Activated naive CD8-positive, alpha-beta T cell (primary cell): ENCODE measurements around the gene ZNF70.

ENCODE experiments used
- H3K27ac Mint-ChIP-seq: one replicate; pipeline ENCODE4 v1.8.0; 2021; ENCODE audit warnings: mixed read lengths
- H3K27me3 Mint-ChIP-seq: one replicate; pipeline ENCODE4 v1.8.0; 2021; ENCODE audit warnings: mixed read lengths
- H3K36me3 Mint-ChIP-seq: one replicate; pipeline ENCODE4 v1.8.0; 2021; ENCODE audit warnings: mixed read lengths
- H3K4me1 Mint-ChIP-seq: one replicate; pipeline ENCODE4 v1.8.0; 2021; ENCODE audit warnings: low read depth, mixed read lengths
- H3K4me3 Mint-ChIP-seq: one replicate; pipeline ENCODE4 v1.8.0; 2021; ENCODE audit warnings: mild to moderate bottlenecking, mixed read lengths
- H3K9me3 Mint-ChIP-seq: one replicate; pipeline ENCODE4 v1.8.0; 2021; ENCODE audit warnings: low read depth, mixed read lengths

The ZNF70 gene

DNA sequence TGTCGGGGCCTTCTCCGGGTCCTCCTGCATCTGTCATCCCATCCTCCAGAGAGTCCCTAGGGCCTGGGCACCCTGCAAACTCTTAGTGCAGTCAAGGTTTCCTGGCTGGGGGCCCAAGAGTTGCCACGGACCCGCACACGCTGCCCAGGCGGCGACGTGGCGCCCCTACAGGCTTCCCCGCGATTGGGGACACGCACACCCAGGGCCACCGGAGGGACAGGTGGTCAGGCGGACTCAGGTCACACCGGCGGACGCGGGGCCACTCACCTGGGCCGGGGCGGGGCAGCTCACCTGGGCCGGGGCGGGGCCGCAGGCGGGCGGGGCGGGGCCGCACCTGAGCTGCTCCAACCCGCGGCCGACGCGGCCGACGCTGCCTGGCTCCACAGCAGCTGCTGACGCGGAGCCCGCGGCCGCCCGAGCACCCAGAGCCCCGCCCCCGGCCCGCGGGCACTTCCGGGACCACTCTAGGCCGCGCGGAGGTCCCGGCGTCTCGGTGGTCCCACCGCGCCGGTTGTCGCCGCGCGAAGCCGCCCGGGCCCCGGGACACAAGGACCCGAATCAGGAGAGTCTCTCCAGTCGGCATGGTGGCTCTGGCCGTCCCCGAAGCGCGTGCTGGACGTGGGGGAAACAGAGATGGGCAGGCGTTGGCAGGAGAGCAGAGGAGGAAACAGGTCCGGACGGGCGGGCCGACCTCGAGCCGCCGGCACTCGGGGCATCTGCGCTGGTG is at the start of gene ZNF70:
TSS of gene ZNF70 (minus strand) at position 399 of the 727 bp plus-strand sequence. CDS start 5,972 bp downstream, outside the sequence.
- H3K36me3 Mint-ChIP-seq = no peaks in the 10 kb centered on the region
- H3K4me3 Mint-ChIP-seq = peak within 1 kb of the TSS; percentile 85
- peaks cover 8% of the 10 kb centered on the region for H3K4me1 Mint-ChIP-seq
- H3K9me3 Mint-ChIP-seq = no peaks in the 10 kb centered on the region
- peak within 1 kb of the TSS; percentile 72 for H3K27ac Mint-ChIP-seq
- H3K27me3 Mint-ChIP-seq = no peaks in the 10 kb centered on the region

GRCh38 chr22:23796461-23796860 is 45.5 kb upstream of the ZNF70 start:
- Mint-ChIP-seq H3K27me3 (no peaks in the 10 kb centered on the region), H3K9me3 (no peaks in the 10 kb centered on the region), H3K27ac (no peak overlapping the region), H3K4me3 (no peak overlapping the region), H3K4me1 (peaks cover 14% of the 10 kb centered on the region), H3K36me3 (no peaks in the 10 kb centered on the region)

- Mint-ChIP-seq H3K4me3 (no peak overlapping the region), H3K27me3 (no peaks in the 10 kb centered on the region), H3K9me3 (no peaks in the 10 kb centered on the region), H3K27ac (no peak overlapping the region), H3K4me1 (peaks cover 28% of the 10 kb centered on the region), H3K36me3 (no peaks in the 10 kb centered on the region)
Measured at GRCh38 chr22:23793326-23793725, 42.4 kb upstream of the ZNF70 start.

DNA sequence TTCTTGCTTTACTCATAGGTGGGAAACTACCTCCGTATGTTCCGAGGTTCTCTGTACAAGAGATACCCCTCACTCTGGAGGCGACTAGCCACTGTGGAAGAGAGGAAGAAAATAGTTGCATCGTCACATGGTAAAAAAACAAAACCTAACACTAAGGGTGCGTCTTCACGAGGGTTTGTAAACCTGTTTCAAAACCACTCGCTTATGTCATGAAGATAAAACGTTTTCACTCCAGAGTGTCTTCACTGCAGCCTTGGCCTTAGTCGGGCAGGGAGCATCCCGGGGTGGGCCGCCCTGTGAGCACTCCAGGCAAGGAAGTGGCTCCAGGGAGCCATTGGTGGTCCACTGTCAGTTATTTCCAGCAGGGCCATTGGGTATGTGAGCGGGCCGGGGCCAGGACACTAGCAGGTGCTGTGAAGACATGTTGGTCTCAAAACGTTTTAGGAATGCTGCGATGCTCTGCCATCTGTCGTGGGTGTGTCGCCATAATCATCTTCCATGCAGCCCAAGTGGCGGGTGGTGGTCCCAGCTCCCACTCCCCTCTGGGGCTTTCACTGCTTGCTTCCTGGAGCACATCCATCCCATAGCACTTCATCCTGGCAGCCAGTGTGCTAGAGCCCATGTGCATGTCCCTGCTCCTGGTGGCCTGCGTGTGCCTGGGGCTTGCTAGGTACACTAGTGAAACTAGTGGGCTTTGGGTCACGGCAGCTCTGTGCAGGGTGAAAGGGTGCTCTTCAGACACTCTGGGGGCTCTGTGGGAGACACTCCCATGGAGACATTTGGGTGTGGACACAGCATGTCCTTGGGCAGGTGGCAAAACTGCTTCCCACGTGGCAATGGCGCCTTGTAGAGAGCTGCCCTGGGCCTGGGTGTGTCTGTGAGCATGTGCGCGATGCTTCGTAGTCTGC is 41.1 kb upstream of the ZNF70 start:
- Mint-ChIP-seq H3K4me3 (no peak overlapping the region), H3K4me1 (peaks cover 36% of the 10 kb centered on the region), H3K27ac (no peak overlapping the region), H3K9me3 (no peaks in the 10 kb centered on the region), H3K27me3 (no peaks in the 10 kb centered on the region), H3K36me3 (no peaks in the 10 kb centered on the region)

- Mint-ChIP-seq H3K9me3 (no peaks in the 10 kb centered on the region), H3K4me1 (peaks cover 43% of the 10 kb centered on the region), H3K27ac (no peak overlapping the region), H3K36me3 (no peaks in the 10 kb centered on the region), H3K4me3 (no peak overlapping the region), H3K27me3 (no peaks in the 10 kb centered on the region)
Measured at GRCh38 chr22:23790819-23791737, 40.2 kb upstream of the ZNF70 start.

- H3K27me3 Mint-ChIP-seq = no peaks in the 10 kb centered on the region
- H3K36me3 Mint-ChIP-seq = no peaks in the 10 kb centered on the region
- H3K4me1 Mint-ChIP-seq = peaks cover 46% of the 10 kb centered on the region
- no peak overlapping the region for H3K27ac Mint-ChIP-seq
- no peaks in the 10 kb centered on the region for H3K9me3 Mint-ChIP-seq
- H3K4me3 Mint-ChIP-seq = peak overlapping the region; percentile 27
Measured at GRCh38 chr22:23789638-23790037, 38.7 kb upstream of the ZNF70 start.

DNA sequence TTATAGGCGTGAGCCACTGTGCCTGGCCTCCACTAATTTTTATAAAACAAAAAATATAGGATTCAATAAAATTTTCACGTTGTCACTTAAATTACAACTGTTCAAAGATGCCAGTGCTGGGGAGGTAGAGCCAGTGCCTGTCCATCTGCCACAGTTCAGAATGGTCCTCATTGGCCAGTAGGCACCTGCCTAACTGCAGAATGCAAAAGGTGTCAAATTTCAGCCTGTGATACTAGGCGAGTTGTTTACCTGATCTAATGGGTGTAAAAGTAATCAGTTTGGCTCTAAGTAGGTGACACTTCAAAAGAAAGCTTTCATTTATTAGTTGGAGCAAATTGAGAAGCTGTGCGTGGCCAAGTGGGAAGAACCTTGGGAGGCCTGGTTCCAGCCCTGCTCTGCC is 38.2 kb upstream of the ZNF70 start:
- peak overlapping the region; percentile 23 for H3K4me3 Mint-ChIP-seq
- peaks cover 52% of the 10 kb centered on the region for H3K4me1 Mint-ChIP-seq
- no peaks in the 10 kb centered on the region for H3K36me3 Mint-ChIP-seq
- no peaks in the 10 kb centered on the region for H3K9me3 Mint-ChIP-seq
- H3K27ac Mint-ChIP-seq = no peak overlapping the region
- H3K27me3 Mint-ChIP-seq = no peaks in the 10 kb centered on the region

DNA sequence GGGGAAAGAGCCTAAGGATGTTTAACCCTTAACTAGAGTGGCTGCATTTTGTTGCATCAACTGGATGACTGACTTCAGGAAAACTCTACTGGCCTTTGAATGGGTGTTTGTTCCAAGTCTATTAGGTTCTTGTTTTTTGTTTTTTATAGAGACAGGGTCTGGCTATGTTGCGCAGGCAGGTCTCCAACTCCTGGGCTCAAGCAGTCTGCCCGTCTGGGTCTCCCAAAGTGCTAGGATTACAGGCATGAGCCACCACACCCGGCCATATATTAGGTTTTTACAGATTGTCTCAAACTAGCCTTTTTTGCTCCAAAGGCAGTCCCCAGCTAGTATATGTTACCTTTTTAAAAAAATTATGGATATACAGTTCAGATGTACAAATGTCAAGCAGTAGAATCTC is 37.0 kb upstream of the ZNF70 start:
- Mint-ChIP-seq H3K27ac (peak overlapping the region; percentile 86), H3K9me3 (no peaks in the 10 kb centered on the region), H3K4me3 (peak overlapping the region; percentile 93), H3K4me1 (peaks cover 54% of the 10 kb centered on the region), H3K27me3 (no peaks in the 10 kb centered on the region), H3K36me3 (no peaks in the 10 kb centered on the region)

GRCh38 chr22:23787600-23787896 is 36.6 kb upstream of the ZNF70 start:
- H3K27ac Mint-ChIP-seq = peak overlapping the region; percentile 86
- H3K4me1 Mint-ChIP-seq = peaks cover 51% of the 10 kb centered on the region
- no peaks in the 10 kb centered on the region for H3K36me3 Mint-ChIP-seq
- H3K27me3 Mint-ChIP-seq = no peaks in the 10 kb centered on the region
- peak overlapping the region; percentile 93 for H3K4me3 Mint-ChIP-seq
- no peaks in the 10 kb centered on the region for H3K9me3 Mint-ChIP-seq

DNA sequence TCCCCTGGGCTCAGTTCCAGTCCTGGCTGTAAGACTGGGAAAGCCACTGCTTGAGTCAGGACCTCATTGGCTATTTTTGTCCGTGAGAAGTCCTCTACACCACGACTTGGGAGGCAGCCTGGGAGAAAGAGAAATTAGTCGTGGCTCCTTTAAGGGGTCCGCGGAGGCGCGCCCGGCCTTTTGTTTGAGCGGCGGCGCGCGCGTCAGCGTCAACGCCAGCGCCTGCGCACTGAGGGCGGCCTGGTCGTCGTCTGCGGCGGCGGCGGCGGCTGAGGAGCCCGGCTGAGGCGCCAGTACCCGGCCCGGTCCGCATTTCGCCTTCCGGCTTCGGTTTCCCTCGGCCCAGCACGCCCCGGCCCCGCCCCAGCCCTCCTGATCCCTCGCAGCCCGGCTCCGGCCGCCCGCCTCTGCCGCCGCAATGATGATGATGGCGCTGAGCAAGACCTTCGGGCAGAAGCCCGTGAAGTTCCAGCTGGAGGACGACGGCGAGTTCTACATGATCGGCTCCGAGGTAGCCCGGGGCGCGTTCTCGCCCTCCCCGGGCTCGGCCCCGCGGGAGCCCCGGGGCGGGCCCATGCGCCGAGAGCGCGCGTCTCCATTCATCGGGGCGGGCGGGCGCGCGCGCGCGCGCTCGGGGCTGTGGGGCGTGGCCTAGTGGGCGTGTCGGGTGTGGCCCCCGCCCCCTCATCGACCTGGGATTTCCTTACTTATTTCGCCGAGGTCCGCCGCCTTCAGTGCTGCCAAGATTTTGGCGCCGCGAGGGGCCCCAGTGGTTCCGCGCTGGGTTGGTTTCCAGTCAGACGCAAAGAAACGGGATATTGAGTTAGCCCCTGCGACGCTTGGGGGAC is 36.1 kb upstream of the ZNF70 start, which contains the start of gene SMARCB1:
TSS of gene SMARCB1 (plus strand) at position 215 of the 848 bp plus-strand sequence. CDS start at position 419, 204 bp downstream.
- no peaks in the 10 kb centered on the region for H3K36me3 Mint-ChIP-seq
- peak within 1 kb of the TSS; percentile 93 for H3K4me3 Mint-ChIP-seq
- no peaks in the 10 kb centered on the region for H3K27me3 Mint-ChIP-seq
- H3K4me1 Mint-ChIP-seq = peaks cover 45% of the 10 kb centered on the region
- peak within 1 kb of the TSS; percentile 93 for H3K27ac Mint-ChIP-seq
- H3K9me3 Mint-ChIP-seq = no peaks in the 10 kb centered on the region

DNA sequence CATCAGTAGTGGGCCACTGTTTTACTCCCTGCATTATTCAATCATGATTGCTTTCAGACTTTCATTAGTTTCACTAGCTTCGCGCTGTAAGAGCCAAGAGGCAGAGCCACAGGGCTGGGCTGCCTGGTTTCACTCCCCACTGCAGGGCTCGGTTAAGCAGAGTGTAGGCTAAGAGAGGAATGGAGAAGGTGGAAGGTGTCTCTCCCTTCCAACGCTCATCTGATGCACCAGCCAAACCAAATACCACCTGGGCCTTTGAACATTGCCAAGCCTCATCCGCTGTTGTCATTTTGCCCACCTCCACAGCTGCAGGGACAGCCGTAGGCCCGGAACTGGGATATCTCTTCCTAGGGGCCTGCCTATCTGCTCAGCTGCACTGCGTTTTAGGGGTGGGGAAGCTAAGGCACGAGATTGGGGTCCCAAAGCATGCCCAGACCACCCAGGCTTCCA is 35.4 kb upstream of the ZNF70 start:
- peaks cover 41% of the 10 kb centered on the region for H3K4me1 Mint-ChIP-seq

GRCh38 chr22:23784215-23784732 is 33.4 kb upstream of the ZNF70 start:
- Mint-ChIP-seq H3K4me1 (peaks cover 33% of the 10 kb centered on the region), H3K27me3 (no peaks in the 10 kb centered on the region), H3K36me3 (no peaks in the 10 kb centered on the region), H3K4me3 (no peak overlapping the region), H3K9me3 (no peaks in the 10 kb centered on the region), H3K27ac (peak overlapping the region; percentile 22)

More for the DNA sequence above, 35.4 kb upstream of the ZNF70 start:
- H3K36me3 Mint-ChIP-seq = no peaks in the 10 kb centered on the region
- peak overlapping the region; percentile 93 for H3K27ac Mint-ChIP-seq
- H3K9me3 Mint-ChIP-seq = no peaks in the 10 kb centered on the region
- H3K27me3 Mint-ChIP-seq = no peaks in the 10 kb centered on the region
- peak overlapping the region; percentile 88 for H3K4me3 Mint-ChIP-seq

- no peaks in the 10 kb centered on the region for H3K27me3 Mint-ChIP-seq
- no peaks in the 10 kb centered on the region for H3K9me3 Mint-ChIP-seq
- H3K4me1 Mint-ChIP-seq = peaks cover 30% of the 10 kb centered on the region
- no peak overlapping the region for H3K27ac Mint-ChIP-seq
- H3K36me3 Mint-ChIP-seq = no peaks in the 10 kb centered on the region
- no peak overlapping the region for H3K4me3 Mint-ChIP-seq
Measured at GRCh38 chr22:23783265-23784150, 32.6 kb upstream of the ZNF70 start.
